GM18517 (cell line): ENCODE results near the gene YKT6.
"Not testable (repeated sequence)": the region's sequence is repeated elsewhere in the genome, so short reads cannot be mapped to it uniquely, and the experiment has no call there.

Experiments
- ATAC-seq: cut with Tn5 transposase; IDR thresholded peaks from one replicate; pipeline ENCODE4 v1.9.1; 2021; ENCODE audit warnings: mild to moderate bottlenecking, moderate library complexity; ENCODE audit not compliant: unreplicated experiment

YKT6 gene

DNA sequence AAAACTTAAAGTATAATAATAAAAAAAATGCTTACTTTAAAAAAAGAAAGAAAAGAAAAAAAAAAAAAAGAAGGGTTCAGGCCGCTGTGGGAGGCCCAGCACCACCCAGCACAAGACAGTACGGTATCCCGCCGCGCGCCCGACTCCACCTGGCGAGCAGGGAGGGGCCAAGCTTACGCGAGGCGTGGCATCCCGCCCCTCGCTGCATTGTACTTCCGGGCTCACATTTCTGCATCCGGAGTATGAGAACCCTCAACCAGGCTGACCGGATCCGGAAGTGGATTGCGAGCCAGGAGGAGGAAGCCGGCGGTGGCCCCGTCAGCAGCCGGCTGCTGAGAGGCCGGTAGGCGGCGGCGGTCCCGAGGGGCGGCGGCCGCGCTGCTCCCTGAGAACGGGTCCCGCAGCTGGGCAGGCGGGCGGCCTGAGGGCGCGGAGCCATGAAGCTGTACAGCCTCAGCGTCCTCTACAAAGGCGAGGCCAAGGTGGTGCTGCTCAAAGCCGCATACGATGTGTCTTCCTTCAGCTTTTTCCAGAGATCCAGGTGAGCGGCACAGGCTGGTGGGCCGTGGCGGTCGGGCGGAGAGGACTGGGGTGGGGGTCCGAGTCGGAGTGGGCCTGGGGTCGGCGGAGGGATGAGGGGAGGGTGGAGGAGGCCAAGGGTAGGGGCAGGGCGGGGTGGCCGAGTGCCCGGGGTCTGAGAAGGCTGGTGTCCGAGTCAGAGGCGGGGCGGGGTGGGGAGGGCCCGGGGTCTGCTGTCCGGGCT is at the start of gene YKT6:
TSS of gene YKT6 (plus strand) at position 280 of the 763 bp plus-strand sequence. CDS start at position 438, 158 bp downstream.
- peak; percentile 99 for ATAC-seq

DNA sequence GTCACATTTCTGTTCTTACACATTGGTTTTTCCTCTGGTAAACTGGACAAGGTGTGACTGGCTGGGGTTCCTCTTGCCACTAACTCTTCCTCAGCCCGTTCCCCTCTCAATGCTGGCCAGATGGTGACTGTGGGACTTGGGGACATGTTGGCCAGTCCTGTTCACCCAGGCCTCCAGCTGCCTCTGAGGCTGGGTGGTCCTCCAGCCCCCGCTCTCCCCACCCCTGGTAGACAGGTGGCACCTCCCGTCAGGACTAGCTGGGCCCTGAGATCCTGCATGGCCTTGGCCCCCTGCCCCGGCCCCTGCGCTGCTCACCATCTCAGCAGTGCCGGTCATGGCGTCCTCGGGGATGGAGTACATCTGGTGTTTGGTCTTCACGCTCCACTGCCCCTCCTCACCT is 48.8 kb upstream of the YKT6 start:
- ATAC-seq: no peak

DNA sequence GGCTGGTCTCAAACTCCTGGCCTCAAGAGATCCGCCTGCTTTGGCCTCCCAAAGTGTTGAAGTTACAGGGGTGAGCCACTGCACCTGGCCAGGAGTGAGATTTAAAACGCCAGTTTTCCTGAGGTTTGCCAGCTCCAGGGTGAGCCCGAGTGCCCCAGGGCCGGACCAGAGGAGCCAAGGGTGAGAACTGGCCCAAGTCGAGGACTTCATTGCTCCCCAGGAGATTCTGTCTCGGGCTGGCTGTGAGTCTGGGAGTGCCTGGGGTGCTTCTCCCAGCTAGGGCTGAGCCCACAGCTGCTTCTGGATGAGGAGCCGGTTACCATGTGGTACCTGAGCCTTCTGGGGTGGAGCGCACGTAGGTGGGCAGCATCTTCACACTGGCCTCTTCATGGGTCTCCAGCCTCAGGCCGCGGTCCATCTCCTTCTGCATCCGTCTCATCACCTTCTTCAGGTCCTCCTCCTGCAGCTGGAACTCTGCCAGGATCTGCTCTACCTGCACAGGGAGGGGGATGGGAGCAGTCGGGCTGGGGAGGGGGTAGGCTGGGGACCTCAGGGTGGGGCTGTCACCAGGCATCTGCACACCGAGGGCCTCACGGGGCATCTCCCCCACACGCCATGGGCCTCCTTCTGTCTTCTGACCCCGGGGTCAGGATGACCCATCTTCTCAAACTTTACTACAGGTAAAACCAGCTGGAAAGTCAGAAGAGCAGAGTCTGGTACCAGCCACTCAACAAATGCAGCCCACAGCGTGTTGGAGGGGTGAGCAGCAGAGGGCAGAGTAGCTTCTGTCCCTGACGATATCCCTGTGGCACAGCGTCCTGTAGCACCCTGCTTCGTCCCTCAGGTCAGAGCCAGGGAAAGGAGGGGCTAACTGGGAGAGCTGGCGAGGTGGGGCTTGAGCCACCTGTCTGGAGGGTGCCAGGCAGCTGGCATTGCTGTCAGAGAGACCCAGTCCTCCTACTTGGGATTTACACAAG is 47.5 kb upstream of the YKT6 start:
- ATAC-seq: no peak

DNA sequence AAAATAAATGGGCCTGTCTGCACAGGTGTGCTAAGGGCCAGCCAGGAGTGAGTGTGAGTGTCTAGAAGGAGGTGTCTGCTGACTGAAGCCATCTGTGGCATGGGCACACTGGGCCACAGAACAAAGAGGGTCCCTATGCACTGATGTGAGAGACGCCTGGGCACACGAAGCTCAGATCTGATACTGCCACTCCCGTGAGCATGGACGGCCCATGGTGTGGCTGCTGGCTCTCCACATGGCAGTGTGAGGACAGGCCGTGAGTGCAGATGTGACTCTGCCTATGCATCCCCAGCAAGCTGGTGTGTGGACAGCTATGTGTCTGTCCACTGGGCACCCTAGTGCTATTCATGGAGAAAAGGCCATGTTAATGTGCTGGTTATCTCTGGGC is 46.8 kb upstream of the YKT6 start:
- no peak for ATAC-seq

DNA sequence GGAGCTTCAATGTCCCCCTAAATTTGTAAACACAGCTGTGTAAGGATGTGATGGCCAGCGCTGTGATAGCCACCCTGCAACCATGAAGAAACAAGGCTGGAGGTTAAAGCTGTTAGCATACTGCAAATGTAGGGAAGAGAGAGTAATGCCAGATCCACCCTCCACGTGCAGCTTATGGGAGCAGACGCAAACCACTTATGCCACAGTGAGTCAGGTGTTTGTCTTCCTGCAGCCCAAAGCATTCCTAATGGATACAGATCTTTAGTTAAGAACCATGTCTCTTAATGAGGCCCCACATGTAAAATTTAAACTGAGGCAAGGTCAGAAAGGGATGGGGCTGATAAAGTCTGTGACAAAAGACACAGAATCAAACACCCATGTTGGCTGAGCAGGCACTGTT is 46.1 kb upstream of the YKT6 start:
- no peak for ATAC-seq

DNA sequence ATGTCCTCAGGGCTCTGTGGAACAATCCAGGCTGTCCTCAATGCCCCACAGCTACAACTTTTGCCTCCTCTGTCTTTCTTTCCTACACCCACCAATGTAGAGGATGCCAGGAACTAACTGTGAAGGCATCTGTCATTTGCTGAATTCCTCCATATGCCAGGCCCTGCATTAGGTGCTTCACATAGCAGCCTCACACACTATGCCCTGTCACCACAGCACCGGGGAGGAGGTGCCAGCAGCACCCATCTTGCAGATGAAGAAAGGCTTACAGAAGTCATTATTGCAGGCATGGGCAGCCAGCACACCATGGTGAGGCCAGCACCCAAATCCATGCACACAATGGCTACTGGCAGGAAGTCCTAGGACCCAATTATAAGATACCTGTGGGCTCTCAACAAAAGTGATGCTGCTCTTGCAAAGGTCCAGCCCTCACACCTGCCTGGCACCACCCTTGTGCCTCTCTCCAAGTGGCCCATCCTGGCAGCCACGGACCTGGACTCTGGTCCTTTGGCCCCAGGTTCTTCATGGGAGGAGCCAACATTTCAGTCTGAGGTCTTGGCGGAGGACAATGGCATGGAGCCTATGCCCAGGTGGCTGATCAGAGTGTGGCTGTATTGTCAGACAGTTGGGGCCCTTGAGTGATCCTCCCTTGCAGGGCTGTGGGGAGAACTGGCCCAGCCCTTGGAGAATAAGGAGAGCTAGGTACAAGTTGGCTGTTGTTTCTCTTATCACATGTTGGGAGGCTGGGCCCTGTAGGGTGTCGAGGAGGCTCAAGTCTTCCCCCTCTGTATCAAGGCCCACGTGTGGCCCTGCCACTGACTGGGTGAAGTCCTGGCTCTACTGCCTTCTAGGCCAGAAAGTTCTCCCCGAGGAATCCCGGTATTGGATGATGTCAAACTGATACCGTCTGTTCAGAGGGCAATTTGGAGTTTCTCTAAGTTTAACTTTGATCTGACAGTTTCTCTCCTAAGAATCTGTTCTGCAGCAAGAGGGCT is 45.3 kb upstream of the YKT6 start:
- no peak for ATAC-seq

DNA sequence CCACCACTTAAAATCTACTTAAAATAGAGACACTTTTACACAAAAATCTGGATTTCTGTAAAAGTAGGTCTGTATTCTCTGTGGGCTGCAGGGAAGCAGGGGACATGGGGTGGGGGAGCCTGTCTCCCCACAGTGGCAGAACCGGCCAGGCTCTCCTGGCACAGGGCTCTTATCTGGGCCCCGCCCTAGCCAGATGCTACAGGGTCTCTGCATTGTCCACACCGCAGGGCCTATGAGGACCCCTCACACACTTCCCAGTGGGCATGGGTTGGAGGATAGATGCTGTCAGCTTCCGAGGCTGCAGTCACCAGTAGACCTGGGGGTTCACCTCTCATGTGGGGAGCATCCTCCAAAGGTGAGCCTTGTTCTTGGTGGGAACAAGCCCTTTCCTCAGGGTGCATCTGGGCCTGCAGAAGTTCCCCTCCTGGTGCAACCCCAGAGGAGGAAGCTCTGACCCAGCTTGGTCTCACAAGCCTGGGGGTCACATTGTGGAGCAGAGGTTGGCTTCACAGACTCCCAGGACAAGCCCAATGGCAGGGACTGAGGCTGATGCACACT is 44.2 kb upstream of the YKT6 start:
- ATAC-seq: no peak

DNA sequence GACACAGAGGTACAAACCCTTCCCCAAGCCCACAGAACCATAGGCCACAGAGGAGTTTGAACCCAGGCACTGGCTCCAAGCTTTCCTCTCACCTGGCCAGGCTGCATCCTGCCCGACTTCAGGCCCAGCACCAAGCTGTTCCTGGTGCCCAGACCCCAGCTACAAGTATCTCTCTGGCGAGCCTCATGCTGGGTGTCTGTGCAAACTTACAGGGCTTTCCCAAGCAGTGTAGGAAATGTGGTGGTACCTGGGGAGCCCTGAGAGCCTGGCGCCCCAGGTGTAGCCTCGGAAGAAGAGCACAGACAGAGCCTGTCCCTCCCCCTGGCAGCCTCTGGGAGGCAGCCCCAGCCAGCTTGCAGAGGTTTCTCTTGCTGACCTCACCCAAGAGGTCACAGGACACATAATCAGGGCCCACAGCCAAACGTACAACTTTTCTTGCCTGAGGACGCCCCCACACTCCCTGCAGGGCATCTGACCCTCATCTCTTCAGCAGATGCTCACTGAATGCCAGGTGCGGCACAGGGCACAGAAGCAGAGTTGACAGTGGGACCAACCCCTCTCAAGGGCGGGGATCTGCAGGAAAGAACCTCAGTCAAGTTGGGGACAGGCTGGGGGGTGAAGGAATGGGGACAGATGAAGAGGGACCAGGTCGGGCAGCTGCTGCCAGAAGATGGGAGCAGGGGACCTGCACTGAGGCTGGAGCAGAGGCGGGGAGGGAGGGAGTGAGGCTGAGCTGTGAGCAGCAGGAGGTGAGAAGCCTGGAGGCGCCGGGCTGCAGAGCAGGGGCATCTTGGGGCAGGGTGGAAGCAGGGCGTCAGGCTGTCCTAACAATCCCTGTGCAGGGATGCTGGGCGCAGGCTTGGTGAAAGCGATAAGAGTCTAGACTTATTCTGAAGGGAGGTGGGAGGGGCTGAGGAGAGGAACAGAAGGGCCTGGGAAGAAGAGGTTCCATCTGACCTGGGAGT is 43.4 kb upstream of the YKT6 start:
- ATAC-seq: no peak

DNA sequence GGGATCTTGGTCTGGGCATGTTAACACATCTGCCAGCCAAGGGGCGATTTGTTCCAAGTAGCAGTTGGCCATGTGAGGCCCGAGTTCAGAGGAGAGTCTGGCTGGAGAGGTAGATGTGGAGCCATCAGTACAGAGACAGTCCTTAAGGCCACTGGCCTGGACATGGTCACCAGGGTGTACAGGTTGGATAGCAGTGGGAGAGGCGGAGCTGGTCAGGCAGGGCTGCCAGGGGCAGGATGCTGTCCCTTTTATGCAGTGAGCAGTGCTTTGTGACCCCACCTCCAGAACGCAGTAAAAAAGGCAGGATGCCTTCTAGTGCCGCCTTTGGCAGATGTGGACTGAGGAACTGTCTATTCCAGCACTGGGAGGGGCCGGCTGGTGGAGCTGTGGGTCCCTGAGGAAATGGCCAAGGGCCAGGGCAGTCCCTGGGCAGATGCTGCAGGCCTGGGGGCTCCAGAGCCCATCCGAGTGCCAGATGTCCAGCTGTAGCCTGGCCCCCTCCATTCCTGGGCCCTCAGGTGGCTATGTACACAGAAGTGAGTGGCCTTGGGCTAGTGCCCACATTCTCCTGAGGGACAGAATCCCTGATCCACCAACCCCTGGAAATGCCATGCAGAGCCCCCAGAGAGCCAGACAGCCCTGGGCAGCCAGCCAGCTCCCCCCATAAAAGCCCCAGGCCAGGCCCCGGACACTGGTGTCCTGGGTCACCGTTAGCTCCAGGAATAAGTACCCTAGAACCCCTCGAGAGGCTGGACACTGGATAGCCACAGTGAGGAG is 42.5 kb upstream of the YKT6 start:
- ATAC-seq: no peak

DNA sequence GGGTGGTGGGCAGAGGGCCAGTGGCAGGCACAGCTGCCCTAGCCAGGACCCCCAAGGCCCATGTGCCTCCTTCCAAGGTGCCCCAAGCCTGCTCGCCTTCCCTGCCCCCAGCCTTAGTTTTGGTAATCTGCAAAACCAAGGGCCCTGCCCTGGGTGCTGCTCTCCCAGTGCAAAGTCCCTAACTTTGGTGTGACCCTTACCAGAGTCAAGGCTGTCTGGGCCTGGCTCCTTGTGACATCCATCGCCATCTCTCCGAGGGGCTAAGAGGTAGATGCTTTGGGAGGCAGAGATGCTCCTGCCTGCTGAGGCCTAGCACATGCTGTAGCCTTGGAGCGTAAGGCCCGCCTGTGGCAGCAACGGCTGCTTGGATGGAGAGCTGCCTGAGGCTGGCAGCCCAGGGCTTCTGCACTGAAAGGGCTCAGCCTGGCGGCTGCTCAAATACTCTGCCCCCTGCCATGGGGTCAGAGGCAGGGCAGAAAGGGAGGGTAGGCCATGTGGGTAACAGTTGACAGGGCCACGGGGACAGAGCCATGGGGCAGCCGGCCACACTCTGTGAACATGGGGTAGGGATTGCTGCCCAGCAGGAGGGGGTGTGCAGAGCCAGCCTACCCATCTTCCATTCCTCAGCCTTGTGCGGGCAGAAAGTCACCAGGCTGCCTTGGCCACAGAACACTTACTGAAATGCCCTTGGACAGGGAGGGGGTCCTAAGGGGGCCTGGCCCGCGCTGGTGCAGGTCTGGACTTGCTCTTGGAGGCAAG is 41.7 kb upstream of the YKT6 start:
- ATAC-seq: no peak

DNA sequence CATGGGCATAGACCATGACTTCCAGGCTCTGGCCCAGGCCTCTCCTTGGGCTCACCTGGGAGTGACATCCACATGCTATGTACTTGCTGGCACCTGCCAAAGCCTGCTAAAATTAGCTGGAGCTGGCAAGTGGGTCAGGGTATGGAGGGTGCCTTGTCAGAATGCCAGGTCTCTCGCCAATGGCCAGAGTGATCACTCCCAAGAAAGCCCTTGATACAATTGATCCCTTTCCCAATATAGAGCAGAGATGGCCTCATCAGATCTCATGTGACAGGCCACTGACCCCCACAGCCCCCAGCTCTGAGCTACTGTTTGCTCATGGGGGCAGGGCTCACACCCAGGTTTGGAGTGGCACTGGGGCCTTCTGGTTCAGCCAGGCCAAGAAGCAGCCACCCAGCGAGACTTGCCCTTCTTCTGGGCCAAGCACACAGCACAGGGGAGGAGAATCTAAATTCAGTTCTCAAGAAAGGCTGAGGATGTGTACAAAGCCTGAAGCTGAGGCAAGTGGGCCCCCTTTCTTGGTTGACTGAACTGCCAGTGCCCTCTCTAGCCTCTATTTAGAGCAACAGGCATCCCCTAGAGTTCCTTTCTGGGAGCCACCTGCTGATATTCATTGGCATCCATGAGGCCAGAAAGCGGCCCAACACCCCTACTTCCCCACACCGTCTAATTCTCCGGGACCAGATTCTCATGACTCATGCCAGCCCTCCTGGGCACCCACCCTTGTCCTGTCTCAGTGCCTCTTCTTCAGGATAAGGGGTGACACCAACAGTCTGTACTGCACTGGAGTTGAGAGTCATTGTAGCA is 40.8 kb upstream of the YKT6 start:
- no peak for ATAC-seq

DNA sequence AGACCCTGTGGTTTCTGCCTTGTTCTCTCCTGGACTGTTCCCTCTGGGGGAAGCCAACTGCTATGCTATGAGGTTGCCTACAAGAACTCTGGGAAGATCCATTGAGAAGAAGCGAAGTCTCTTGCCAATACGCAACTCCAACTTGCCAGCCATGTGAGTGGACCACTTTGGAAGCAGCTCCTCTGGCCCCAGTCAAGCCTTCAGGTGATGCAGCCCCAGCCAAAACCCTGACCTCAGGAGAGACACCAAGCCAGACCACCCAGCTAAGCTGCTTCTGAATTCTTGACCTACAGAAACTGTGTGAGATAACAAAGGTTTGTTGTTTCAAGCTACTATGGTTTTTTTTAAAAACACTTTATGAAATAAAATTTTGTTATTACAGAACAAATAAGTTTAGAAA is 39.4 kb upstream of the YKT6 start:
- ATAC-seq: no peak

DNA sequence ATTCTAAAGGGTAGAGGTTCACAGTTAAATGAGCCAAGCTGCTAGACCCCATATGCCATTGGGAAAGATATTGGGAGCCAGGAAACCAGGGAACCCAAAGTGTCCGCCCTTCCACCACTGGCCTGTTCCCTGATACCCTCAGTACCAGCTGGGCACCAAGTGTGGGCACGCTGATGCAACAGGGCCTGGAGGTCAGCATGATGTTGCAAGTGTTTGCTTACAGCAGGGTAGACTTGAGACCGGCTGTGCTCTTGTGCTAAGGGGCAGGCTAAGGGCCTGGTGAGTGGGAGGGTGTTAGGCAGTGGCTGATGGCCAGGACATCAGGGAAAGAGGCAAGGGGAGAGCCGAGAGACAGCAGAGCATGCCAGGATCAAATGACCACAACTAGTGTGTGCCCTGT is 38.6 kb upstream of the YKT6 start:
- ATAC-seq: no peak

DNA sequence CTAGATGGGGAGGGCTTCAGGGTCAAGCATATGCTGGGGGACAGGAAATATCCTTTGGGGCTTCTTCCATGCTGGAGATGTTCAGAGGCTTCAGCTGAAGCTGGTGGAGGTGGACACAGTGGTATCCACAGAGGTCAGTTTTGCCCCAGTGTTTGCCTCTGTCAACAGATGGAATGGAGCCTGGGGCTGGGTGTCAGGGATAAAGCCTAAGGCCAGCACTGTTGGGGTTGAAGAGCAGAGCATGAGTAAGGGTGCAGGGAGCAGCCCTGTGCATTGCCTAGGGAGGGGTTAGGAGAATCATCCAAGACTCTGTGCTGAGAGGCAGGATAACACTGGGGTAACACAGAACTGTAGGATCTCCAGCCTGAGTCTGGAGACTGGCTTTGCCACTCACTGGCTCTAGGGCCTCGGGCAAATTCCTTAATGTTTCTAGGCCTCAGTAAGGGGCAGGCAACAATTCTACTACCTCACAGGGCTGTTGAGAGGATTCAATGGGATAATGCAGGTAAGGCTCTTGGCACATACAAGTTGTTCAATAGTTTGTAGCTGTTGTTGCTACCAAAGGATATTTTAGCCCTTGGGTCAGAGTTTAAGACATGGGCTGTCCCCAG is 37.9 kb upstream of the YKT6 start:
- ATAC-seq: no peak

DNA sequence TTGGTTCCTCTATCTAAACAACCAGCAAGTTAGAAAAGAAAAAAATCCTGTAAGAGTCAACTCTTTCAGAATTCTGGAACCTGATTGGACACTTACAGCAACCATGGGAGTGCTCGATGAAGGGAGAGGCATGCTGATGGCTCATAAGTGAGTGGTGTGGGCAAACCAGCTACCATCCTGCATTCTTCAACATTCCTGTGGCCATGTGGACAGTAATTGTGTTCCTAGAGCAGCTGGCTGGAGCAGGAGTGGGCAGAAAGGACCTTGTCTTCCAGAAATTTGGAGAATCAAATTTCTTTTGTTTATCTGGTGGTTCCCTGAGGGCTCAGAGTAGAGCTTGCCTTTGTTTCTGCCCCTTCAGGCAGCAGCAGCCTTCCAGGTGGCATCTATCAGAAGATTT is 37.2 kb upstream of the YKT6 start:
- ATAC-seq: no peak

DNA sequence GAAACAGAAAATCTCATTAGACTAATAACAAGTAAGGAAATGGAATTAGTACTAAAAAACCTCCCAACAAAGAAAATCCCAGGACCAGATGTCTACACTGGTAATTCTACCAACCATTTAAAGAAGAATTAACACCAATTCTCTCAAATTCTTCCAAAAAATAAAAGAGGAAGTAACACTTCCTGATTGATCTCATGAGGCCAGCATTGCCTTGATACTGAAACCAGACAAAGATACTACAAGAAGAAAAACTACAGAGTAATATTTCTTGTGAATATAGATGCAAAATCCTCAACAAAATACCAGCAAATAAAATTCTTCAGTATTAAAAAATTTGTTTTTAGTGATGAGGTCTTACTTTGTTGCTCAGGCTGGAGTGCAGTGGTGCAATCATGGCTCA is 32.9 kb upstream of the YKT6 start:
- ATAC-seq: peak; percentile 71

DNA sequence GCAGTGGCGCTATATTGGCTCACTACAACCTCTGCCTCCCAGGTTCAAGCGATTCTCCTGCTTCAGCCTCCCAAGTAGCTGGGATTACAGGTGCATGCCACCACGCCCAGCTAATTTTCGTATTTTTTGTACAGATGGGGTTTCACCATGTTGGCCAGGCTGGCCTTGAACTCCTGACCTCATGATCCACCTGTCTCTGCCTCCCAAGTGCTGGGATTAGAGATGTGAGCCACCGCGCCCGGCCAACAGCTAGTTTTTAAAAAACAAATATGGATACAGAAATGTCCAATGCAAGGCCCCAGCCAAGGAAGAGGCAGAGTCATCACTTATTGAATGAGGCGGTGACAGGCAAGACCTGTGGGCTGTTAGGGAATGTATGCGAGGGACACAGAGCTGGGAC is 28.9 kb upstream of the YKT6 start:
- ATAC-seq: not testable (repeated sequence)
